Measurements from ENCODE around the gene STAG2. TPM values are rescaled to one million over a fixed set of nuclear protein-coding genes. Genes with fewer than 3 reads are reported as not detected.
"Not testable (repeated sequence)": the region's sequence is repeated elsewhere in the genome, so short reads cannot be mapped to it uniquely, and the experiment has no call there.

The STAG2 gene
- total RNA-seq, 1 donor from 2014 or later: 30.0 TPM

DNA sequence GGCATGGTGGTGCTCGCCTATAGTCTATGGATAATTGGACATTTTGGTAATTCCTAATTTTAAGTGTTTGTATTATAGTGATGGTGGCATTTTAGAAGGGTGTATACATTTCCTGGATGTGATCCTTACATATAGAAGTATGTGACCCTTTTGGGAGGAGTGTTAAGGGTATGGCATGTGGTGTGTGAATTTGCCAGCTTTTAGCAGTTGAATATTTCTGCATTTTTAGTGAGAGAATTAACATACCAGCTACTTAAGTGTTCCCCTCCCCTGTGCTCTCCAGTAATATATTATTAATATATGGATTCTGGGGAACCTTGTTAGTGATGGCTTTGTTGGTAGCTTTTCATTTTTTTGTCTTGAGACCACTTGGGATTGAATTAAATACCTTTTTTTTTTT lies 55.3 kb downstream of the STAG2 start:
- intact Hi-C loops (cut with DNase I): no loop called here
- ATAC-seq (ENCODE audit: poor library complexity) (no peak), DNase-seq (no peak)

DNA sequence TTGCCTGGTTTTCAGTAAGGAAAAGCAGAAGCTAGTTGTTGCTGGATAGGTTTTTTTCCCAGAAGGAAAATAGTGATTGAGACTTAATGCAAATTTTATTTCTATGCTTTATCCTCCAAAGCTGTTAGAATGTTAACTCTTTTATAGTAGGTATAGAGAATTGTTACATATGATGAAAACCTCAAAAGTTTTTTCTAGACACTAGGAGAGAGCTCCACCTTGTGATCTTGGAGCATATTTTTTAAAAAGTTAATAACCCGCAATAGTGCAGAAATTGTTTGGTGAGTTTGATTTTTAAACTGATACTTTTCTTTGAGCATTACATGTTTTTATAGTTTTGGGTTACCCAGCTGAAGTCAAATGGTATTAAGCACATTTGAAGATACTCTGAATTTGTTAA lies 56.5 kb downstream of the STAG2 start:
- intact Hi-C loops (cut with DNase I): no loop called here
- ATAC-seq (ENCODE audit: poor library complexity): no peak
- DNase-seq: no peak

- intact Hi-C loops (cut with DNase I): no loop called here
- ATAC-seq (ENCODE audit: poor library complexity) (no peak), DNase-seq (no peak)
These were observed 62.3 kb downstream of the STAG2 start for GRCh38 chrX:124023838-124024238.

DNA sequence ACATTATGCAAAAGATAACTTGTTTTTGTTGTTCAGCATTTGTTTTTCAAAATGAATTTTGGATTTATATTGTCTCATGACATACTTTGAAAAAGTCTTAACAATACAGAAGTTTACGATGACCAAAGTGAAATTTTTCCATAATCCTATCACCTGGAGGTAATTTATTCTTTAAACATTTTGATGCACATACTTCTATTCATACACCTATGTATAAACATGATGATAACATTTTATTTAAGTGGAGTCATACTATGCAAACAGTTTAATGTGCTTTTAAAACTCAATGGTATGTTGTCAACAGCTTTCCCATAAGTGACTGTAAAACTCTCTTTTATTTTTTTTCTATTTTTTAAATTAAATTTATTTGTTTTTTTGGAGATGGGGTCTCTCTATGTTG lies 65.0 kb downstream of the STAG2 start:
- intact Hi-C loops (cut with DNase I): no loop called here
- no peak for DNase-seq
- no peak for ATAC-seq (ENCODE audit: poor library complexity)

- DNase-seq (no peak), ATAC-seq (ENCODE audit: poor library complexity) (no peak)
- intact Hi-C loops (cut with DNase I): no loop called here
These were observed 66.7 kb downstream of the STAG2 start for GRCh38 chrX:124028182-124028581.

- DNase-seq: no peak
- ATAC-seq (ENCODE audit: poor library complexity): no peak
- intact Hi-C loops (cut with DNase I): no loop called here
These were observed 69.0 kb downstream of the STAG2 start for GRCh38 chrX:124030520-124030919.

DNA sequence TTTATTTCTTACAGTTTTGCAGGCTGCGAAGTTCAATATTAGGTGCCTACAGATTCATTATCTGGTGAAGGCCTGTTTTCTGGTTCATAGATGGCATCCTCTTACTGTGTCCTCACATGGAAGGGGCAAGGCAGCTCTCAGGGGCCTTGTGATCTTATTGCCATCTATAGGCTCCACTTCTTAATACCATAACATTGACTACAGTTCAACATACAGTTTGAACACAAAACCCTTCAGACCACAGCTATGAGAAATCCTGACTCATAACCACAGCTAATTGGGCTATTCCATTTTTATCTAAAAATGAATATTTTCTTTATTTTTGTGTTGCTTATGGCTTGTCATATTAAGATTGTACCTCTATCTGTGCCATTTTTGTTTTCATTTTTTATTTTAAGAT lies 72.3 kb downstream of the STAG2 start:
- ATAC-seq (ENCODE audit: poor library complexity) (no peak), DNase-seq (no peak)
- intact Hi-C loops (cut with DNase I): no loop called here

GRCh38 chrX:124035657-124036056 lies 74.2 kb downstream of the STAG2 start:
- ATAC-seq (ENCODE audit: poor library complexity): no peak
- DNase-seq: no peak
- intact Hi-C loops (cut with DNase I): no loop called here

DNA sequence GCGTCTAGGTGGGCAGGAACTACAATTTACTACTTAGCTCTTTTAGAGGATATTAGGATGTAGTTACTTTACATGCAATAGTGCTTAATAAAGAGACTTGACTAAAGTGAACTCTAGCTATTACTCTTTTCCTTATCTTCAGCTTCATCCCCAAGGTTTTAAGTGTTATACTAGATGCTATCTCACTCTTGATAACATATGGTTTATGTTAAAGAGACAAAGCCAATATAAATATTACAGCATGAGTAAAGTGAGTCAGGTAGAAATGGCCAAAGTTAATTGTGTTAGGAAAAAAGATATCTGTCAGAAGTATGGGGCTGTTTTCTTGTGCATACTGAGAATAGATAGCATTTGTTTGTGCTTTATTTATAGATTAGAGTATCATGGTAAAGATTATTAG lies 80.5 kb downstream of the STAG2 start:
- intact Hi-C loops (cut with DNase I): no loop called here
- ATAC-seq (ENCODE audit: poor library complexity): no peak
- no peak for DNase-seq

DNA sequence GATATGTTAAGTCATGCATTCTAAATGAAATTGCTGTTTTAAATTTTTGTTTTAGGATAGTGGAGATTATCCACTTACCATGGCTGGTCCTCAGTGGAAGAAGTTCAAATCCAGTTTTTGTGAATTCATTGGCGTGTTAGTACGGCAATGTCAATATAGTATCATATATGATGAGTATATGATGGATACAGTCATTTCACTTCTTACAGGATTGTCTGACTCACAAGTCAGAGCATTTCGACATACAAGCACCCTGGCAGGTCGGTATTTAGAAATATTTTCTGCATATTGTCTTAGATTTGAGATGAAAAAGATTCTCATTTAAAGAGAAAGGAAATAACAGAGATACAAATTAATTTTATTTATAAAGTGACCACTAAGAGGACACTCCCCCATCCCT lies 83.6 kb downstream of the STAG2 start:
- no peak for DNase-seq
- intact Hi-C loops (cut with DNase I): no loop called here
- no peak for ATAC-seq (ENCODE audit: poor library complexity)

DNA sequence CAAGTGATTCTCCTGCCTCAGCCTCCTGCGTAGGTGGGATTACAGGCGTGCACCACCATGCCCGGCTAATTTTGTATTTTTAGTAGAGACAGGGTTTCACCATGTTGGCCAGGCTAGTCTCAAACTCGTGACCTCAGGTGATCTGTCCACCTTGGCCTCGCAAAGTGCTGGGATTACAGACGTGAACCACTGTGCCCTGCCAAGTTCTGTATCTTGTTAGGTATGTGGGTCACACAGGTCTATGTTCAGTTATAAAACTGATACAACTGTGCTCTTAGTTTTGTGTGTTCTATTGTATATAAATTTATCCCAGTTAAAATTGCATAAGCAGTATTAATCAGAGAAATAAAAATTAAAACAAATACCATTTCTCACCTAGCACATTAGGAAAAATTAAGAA lies 122.9 kb downstream of the STAG2 start:
- not testable (repeated sequence) for DNase-seq; ATAC-seq (ENCODE audit: poor library complexity)

DNA sequence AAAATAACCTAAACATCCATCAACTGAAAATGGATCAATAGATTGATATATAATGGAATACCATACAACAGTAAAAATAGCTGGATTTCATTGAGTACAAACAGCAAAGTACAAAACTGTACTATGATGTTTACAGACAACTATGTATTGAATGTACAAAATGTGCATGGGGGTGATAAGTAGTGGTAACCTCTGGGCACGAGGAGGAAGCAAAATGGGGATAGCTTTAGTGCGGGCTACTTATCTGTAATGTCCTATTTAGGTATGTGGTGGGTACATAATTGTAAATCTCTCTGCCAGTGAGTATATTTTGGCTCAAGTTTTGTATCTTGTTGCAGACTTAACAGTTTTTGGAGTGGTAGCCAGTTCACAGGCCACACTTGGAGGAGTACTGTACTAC lies 123.6 kb downstream of the STAG2 start:
- intact Hi-C loops (cut with DNase I): no loop called here
- DNase-seq (no peak), ATAC-seq (ENCODE audit: poor library complexity) (peak; percentile 45)

More for the DNA sequence above, 122.9 kb downstream of the STAG2 start:
- intact Hi-C loops (cut with DNase I): not testable (repeated sequence)

GRCh38 chrX:124086411-124086810 lies 124.9 kb downstream of the STAG2 start:
- no peak for DNase-seq
- intact Hi-C loops (cut with DNase I): no loop called here
- no peak for ATAC-seq (ENCODE audit: poor library complexity)

DNA sequence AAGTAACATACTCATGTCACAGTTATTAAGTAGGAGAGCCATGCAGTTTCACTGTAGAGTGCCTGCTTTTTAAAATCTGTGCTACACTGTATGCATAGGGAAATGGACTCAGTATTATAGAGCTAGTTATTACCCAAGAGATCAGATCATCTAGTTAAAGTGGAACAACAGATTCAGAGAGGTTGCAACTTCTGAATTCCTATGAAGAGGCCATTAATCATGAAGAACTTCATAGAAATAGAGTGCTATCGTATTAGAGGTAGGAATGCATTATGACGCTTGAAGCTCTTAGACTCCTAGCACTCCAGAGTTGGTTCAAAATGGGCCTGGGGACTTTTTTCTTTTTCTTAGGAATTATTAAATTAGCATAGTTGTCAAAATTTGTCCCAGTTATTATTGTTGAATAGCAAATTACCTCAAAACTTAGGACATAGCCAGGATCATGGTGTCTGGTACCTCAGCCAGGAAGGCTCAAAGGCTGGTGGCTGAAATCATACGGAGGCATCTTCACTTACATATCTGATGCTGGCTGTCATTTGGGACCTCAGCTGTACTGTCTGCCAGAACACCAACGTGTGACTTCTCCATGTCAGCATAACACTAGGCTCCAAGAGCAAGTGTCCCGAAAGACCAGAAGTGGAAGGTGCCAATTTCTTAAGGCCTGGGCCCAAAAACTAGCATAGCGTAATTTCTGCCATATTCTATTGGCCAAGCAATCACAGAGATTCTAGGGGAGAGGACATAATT lies 125.7 kb downstream of the STAG2 start:
- no peak for ATAC-seq (ENCODE audit: poor library complexity)
- DNase-seq: no peak

DNA sequence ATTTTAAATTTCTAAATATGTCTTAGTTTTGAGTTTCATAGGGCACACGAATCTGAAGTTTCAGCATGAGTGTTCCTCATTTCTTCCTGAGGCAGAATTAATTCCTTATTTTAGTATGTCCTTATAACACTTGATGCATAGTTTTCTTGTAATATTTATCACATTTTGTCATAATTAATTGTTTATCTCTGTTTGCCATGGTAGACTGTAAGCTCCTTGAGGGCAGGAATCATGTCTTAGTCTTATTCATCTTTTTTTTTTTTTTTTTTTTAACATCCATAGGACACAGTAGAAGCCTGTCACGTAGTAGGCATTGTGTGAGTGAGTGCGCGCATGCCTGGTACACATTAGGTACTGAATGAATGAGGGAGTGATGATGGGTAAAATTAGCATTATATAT lies 131.7 kb downstream of the STAG2 start:
- intact Hi-C loops (cut with DNase I): no loop called here
- ATAC-seq (ENCODE audit: poor library complexity) (no peak), DNase-seq (no peak)

More for the DNA sequence above, 125.7 kb downstream of the STAG2 start:
- intact Hi-C loops (cut with DNase I): no loop called here

DNA sequence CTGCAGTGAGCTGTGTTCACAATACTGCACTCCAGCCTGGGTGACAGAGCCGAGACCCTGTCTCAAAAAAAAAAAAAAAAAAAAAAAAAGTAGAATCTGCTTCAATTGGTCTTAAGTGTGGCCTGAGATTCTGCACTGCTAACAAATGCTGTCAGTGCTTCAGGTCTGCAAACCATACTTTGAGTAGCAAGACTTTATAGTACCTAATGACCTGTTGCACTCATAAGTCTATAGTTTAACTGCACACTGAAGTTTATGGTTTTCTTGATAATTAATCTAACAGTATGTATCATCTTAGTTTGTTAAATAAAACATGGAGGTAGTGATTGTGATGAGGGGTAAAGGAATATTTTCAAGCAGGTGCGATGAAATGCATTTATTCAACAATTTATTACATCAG lies 135.6 kb downstream of the STAG2 start:
- ATAC-seq (ENCODE audit: poor library complexity) (no peak), DNase-seq (no peak)
- intact Hi-C loops (cut with DNase I): no loop called here

DNA sequence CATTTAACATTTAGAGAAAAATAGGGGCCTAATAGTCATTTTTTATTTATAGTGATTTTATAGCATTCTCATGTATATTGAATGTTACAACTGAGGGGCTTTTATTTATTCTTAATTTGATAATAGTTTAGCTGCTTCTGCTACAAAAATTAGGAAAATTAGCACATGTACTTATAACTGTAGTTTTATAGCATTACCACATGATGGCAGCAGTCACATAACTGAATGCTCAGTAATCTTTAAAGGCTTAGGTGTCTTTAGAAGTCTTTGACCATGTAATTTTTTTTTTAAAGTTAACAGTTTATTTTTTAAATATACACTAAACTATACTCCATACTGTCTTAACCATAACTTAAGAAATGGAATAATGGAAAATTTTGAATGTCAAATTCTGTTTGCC lies 136.6 kb downstream of the STAG2 start:
- intact Hi-C loops (cut with DNase I): no loop called here
- DNase-seq (no peak), ATAC-seq (ENCODE audit: poor library complexity) (no peak)

GRCh38 chrX:124103966-124104365 lies 142.5 kb downstream of the STAG2 start:
- no peak for DNase-seq
- intact Hi-C loops (cut with DNase I): no loop called here
- ATAC-seq (ENCODE audit: poor library complexity): no peak

DNA sequence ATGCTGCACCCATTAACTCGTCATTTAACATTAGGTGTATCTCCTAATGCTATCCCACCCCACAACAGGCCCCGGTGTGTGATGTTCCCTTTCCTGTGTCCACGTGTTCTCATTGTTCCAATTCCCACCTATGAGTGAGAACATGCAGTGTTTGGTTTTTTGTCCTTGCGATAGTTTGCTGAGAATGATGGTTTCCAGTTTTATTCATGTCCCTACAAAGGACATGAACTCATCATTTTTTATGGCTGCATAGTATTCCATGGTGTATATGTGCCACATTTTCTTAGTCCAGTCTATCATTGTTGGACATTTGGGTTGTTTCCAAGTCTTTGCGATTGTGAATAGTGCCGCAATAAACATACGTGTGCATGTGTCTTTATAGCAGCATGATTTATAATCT lies 143.0 kb downstream of the STAG2 start:
- ATAC-seq (ENCODE audit: poor library complexity); intact Hi-C loops (cut with DNase I); DNase-seq: not testable (repeated sequence)

GRCh38 chrX:124113621-124114600 lies 152.4 kb downstream of the STAG2 start:
- ATAC-seq (ENCODE audit: poor library complexity) (no peak), DNase-seq (no peak)
- intact Hi-C loops (cut with DNase I): no loop called here

All from Right ventricle myocardium superior (tissue), 1 donor.